ENCODE measurements around the gene LGALS1.

The LGALS1 gene

DNA sequence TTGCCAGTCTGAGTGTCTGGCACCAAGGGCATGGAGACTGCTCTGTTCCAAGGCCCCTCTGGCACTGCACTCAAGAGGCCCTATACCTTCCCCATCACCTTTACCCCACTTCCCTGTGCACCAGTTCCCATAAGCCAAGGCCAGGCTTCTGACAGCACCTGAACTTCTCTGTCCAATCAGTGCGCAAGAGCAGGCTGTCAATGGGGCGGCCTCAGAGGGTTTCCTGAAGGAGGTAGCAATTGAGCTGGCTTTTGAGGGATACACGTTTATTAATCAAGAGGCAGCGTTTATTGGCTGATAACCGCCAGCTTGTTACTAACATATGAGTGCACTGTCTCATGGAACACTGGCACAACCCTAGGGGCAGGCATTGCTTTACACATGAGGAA lies 33.9 kb upstream of the LGALS1 start:
- Histone ChIP-seq H3K4me2 (ENCODE audit: insufficient read depth, low read length) (no peak overlapping the region), H3K27ac (ENCODE audit: low read length) (no peak overlapping the region)

GRCh38 chr22:37643225-37643847 lies 32.1 kb upstream of the LGALS1 start:
- peak; percentile 88 for ATAC-seq (ENCODE audit: insufficient read depth, low read depth)
- Histone ChIP-seq H3K9me3 (ENCODE audit: insufficient read depth, low read length, severe bottlenecking) (no peaks in the 10 kb centered on the region), H3K4me2 (ENCODE audit: insufficient read depth, low read length) (no peak overlapping the region), H3K27ac (ENCODE audit: low read length) (peak overlapping the region; percentile 44; the same call in 1 of the 2 replicates), H3K4me3 (ENCODE audit: low read depth in 1 of 2, low read length in 2 of 2) (no peak overlapping the region), H3K27me3 (ENCODE audit: insufficient read depth, low read length, poor library complexity) (peaks cover 3% of the 10 kb centered on the region), H3K79me2 (ENCODE audit: insufficient read depth, low read length) (no peaks in the 10 kb centered on the region), H2AFZ (ENCODE audit: low read depth, low read length) (peak overlapping the region; percentile 62), H3K9ac (ENCODE audit: low read depth, low read length) (0 out of 2 replicates have a peak overlapping the region, but pooled peaks have one; percentile 10), H3K4me1 (ENCODE audit: insufficient read depth, low read length) (peaks cover 27% of the 10 kb centered on the region), H3K36me3 (ENCODE audit: insufficient read depth, low read length) (peaks cover 3% of the 10 kb centered on the region; the same call in 1 of the 2 replicates), H4K20me1 (ENCODE audit: insufficient read depth, low read length) (no peaks in the 10 kb centered on the region)
- no peak for TF ChIP-seq EZH2 (IDR thresholded peaks at IDR 0.05; ENCODE audit: borderline replicate concordance, low read depth, low read length, severe bottlenecking)
- TF ChIP-seq CTCF (IDR thresholded peaks at IDR 0.05; ENCODE audit: borderline replicate concordance, extremely low read depth, low read length, poor library complexity, severe bottlenecking) = peak; percentile 93
- DNase-seq = peak; percentile 86

More for the DNA sequence above, 33.9 kb upstream of the LGALS1 start:
- H3K79me2 ChIP-seq (ENCODE audit: insufficient read depth, low read length) = no peaks in the 10 kb centered on the region
- H3K4me1 ChIP-seq (ENCODE audit: insufficient read depth, low read length) = peaks cover 45% of the 10 kb centered on the region
- H3K36me3 ChIP-seq (ENCODE audit: insufficient read depth, low read length) = peaks cover 3% of the 10 kb centered on the region; the same call in 1 of the 2 replicates
- TF ChIP-seq CTCF (IDR thresholded peaks at IDR 0.05; ENCODE audit: borderline replicate concordance, extremely low read depth, low read length, poor library complexity, severe bottlenecking) (no peak), EZH2 (IDR thresholded peaks at IDR 0.05; ENCODE audit: borderline replicate concordance, low read depth, low read length, severe bottlenecking) (no peak)
- DNase-seq = no peak
- H2AFZ ChIP-seq (ENCODE audit: low read depth, low read length) = no peak overlapping the region
- no peaks in the 10 kb centered on the region for H3K9me3 ChIP-seq (ENCODE audit: insufficient read depth, low read length, severe bottlenecking)
- H4K20me1 ChIP-seq (ENCODE audit: insufficient read depth, low read length) = no peaks in the 10 kb centered on the region
- no peak overlapping the region for H3K9ac ChIP-seq (ENCODE audit: low read depth, low read length)
- no peak for ATAC-seq (ENCODE audit: insufficient read depth, low read depth)
- no peak overlapping the region for H3K4me3 ChIP-seq (ENCODE audit: low read depth in 1 of 2, low read length in 2 of 2)
- peaks cover 3% of the 10 kb centered on the region for H3K27me3 ChIP-seq (ENCODE audit: insufficient read depth, low read length, poor library complexity)

- H3K27ac ChIP-seq (ENCODE audit: low read length) = no peak overlapping the region
- no peak overlapping the region for H3K9ac ChIP-seq (ENCODE audit: low read depth, low read length)
- H3K4me1 ChIP-seq (ENCODE audit: insufficient read depth, low read length) = no peaks in the 10 kb centered on the region
- no peaks in the 10 kb centered on the region for H3K27me3 ChIP-seq (ENCODE audit: insufficient read depth, low read length, poor library complexity)
- ATAC-seq (ENCODE audit: insufficient read depth, low read depth) (no peak), DNase-seq (no peak)
- no peak overlapping the region for H3K4me3 ChIP-seq (ENCODE audit: low read depth in 1 of 2, low read length in 2 of 2)
- no peak overlapping the region for H2AFZ ChIP-seq (ENCODE audit: low read depth, low read length)
- no peaks in the 10 kb centered on the region for H3K9me3 ChIP-seq (ENCODE audit: insufficient read depth, low read length, severe bottlenecking)
- peaks cover 7% of the 10 kb centered on the region; the same call in 1 of the 2 replicates for H3K36me3 ChIP-seq (ENCODE audit: insufficient read depth, low read length)
- H3K79me2 ChIP-seq (ENCODE audit: insufficient read depth, low read length) = no peaks in the 10 kb centered on the region
- no peak overlapping the region for H3K4me2 ChIP-seq (ENCODE audit: insufficient read depth, low read length)
- H4K20me1 ChIP-seq (ENCODE audit: insufficient read depth, low read length) = no peaks in the 10 kb centered on the region
- no peak for TF ChIP-seq CTCF (IDR thresholded peaks at IDR 0.05; ENCODE audit: borderline replicate concordance, extremely low read depth, low read length, poor library complexity, severe bottlenecking)
- TF ChIP-seq EZH2 (IDR thresholded peaks at IDR 0.05; ENCODE audit: borderline replicate concordance, low read depth, low read length, severe bottlenecking) = no peak
Observed at GRCh38 chr22:37647317-37647716, 28.1 kb upstream of the LGALS1 start.
